ENCODE measurements around the gene GUCA1A.
"Not testable (repeated sequence)": the region's sequence is repeated elsewhere in the genome, so short reads cannot be mapped to it uniquely, and the experiment has no call there.

Gene GUCA1A

GRCh38 chr6:42147138-42147562 is 26.0 kb upstream of the GUCA1A start:
- Histone ChIP-seq H3K9me3 (no peaks in the 10 kb centered on the region), H3K4me3 (no peak overlapping the region), H3K36me3 (no peaks in the 10 kb centered on the region), H3K27ac (no peak overlapping the region), H3K27me3 (peaks cover 0 to 20% of the 10 kb centered on the region in 2 donors), H3K4me1 (peaks cover 0 to 9% (median 6%) of the 10 kb centered on the region in 4 donors)
- no peak for TF ChIP-seq CTCF (IDR thresholded peaks at IDR 0.05)
- intact Hi-C loops (cut with DNase I; ENCODE audit: low total_unique reads), result no loop called here
- DNase-seq, result no peak

GRCh38 chr6:42148058-42148457 is 25.1 kb upstream of the GUCA1A start:
- no peaks in the 10 kb centered on the region for H3K4me1 ChIP-seq
- no peak overlapping the region for H3K27ac ChIP-seq
- no peaks in the 10 kb centered on the region for H3K36me3 ChIP-seq
- H3K27me3 ChIP-seq, result peaks cover 0 to 11% of the 10 kb centered on the region in 2 donors
- H3K9me3 ChIP-seq, result no peaks in the 10 kb centered on the region
- intact Hi-C loops (cut with DNase I; ENCODE audit: low total_unique reads), result no loop called here
- no peak for DNase-seq
- no peak for TF ChIP-seq CTCF (IDR thresholded peaks at IDR 0.05)
- H3K4me3 ChIP-seq, result no peak overlapping the region

GRCh38 chr6:42150254-42150653 is 22.9 kb upstream of the GUCA1A start:
- Histone ChIP-seq H3K4me3 (no peak overlapping the region), H3K9me3 (no peaks in the 10 kb centered on the region), H3K27me3 (no peaks in the 10 kb centered on the region), H3K27ac (no peak overlapping the region), H3K36me3 (no peaks in the 10 kb centered on the region), H3K4me1 (no peaks in the 10 kb centered on the region)
- no peak for DNase-seq
- TF ChIP-seq CTCF (IDR thresholded peaks at IDR 0.05), result no peak
- intact Hi-C loops (cut with DNase I; ENCODE audit: low total_unique reads), result no loop called here

- Histone ChIP-seq H3K9me3 (no peaks in the 10 kb centered on the region), H3K4me1 (no peaks in the 10 kb centered on the region), H3K4me3 (no peak overlapping the region), H3K27me3 (peaks cover 0 to 7% of the 10 kb centered on the region in 2 donors), H3K36me3 (no peaks in the 10 kb centered on the region), H3K27ac (no peak overlapping the region)
- TF ChIP-seq CTCF (IDR thresholded peaks at IDR 0.05), result no peak
- intact Hi-C loops (cut with DNase I; ENCODE audit: low total_unique reads), result no loop called here
- DNase-seq, result no peak
Observed at GRCh38 chr6:42152024-42152423, 21.1 kb upstream of the GUCA1A start.

GRCh38 chr6:42152528-42153213 is 20.5 kb upstream of the GUCA1A start:
- DNase-seq; H3K27me3 ChIP-seq; H3K4me1 ChIP-seq; H3K4me3 ChIP-seq; H3K36me3 ChIP-seq; intact Hi-C loops (cut with DNase I; ENCODE audit: low total_unique reads); H3K27ac ChIP-seq; H3K9me3 ChIP-seq: not testable (repeated sequence)

- Histone ChIP-seq H3K36me3 (no peaks in the 10 kb centered on the region), H3K4me1 (no peaks in the 10 kb centered on the region), H3K9me3 (no peaks in the 10 kb centered on the region), H3K4me3 (no peak overlapping the region), H3K27me3 (peaks cover 0 to 21% of the 10 kb centered on the region in 2 donors), H3K27ac (no peak overlapping the region)
- DNase-seq, result no peak
- intact Hi-C loops (cut with DNase I; ENCODE audit: low total_unique reads), result no loop called here
- TF ChIP-seq CTCF (IDR thresholded peaks at IDR 0.05), result no peak
Observed at GRCh38 chr6:42153921-42154320, 19.2 kb upstream of the GUCA1A start.
